ENCODE results near the gene C4orf36. TPM values are rescaled to one million over a fixed set of nuclear protein-coding genes. Genes with fewer than 3 reads are reported as not detected.

The C4orf36 gene
- total RNA-seq, 1 experiment from 2014 or later, result 0.49 TPM

DNA sequence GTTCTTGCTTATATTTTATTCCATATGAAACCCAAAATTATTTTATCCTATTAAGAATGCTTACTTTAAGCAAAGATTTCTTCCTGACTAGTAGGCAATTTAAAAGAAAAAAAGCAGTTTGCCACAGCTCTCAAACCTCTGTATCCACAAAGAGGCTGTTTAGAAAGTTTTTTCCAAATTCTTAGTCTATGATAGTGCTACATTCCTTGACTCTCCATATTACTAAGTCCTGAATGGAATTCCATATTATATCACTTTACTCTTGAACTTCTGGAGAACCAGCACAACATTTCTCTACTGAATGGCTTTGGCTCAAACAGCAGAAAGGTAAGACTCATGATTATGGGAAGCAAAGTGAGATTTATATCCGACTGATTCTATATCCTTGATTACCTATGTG is 51.4 kb downstream of the C4orf36 start:
- no peak for DNase-seq
- no peaks in the 10 kb centered on the region for H3K27me3 ChIP-seq

GRCh38 chr4:86837691-86838503 is 54.3 kb downstream of the C4orf36 start:
- Histone ChIP-seq H3K36me3 (no peaks in the 10 kb centered on the region), H3K27me3 (no peaks in the 10 kb centered on the region), H3K4me3 (no peak overlapping the region), H3K9me3 (no peaks in the 10 kb centered on the region)
- no peak for DNase-seq

More for the DNA sequence above, 51.4 kb downstream of the C4orf36 start:
- no peaks in the 10 kb centered on the region for H3K36me3 ChIP-seq
- H3K9me3 ChIP-seq, result no peaks in the 10 kb centered on the region
- H3K4me3 ChIP-seq, result no peak overlapping the region

DNA sequence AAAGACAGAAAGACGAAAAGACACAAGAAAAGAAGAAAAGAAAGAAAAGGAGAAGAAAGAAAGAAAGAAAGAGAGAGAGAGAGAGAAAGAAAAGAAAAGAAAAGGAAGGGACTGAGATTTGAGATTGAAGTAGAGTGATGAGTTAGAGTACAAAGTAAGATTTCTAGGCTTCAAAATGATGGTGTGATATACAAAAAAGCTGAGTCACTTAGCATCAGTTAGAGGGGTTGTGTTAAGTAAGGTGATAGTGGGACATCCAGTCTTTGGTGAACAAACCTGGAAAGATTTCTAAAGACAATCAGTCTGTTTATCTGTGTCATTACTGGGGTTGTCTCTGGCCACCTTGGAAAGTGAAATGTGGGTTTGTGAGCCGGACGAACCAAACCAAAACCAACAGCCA is 56.5 kb downstream of the C4orf36 start:
- Histone ChIP-seq H3K4me3 (no peak overlapping the region), H3K27me3 (no peaks in the 10 kb centered on the region), H3K36me3 (no peaks in the 10 kb centered on the region), H3K9me3 (no peaks in the 10 kb centered on the region)
- no peak for DNase-seq

DNA sequence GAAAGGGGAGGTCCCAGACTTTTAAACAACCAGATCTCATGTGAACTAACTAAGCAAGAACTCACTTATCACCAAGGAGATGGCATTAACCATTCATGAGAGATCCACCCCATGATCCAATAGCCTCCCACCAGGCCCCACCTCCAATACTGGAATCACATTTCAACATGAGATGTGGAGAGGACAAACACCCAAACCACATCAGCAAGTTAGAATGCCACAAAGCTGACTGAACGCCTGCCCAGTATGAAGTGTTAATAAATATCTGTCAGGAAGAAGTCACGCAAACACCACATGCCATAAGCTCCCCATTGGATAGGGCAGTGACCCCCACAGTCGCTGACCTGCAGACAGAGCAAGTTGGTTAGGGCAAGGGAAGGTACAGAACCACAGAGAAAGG is 57.3 kb downstream of the C4orf36 start:
- Histone ChIP-seq H3K9me3 (no peaks in the 10 kb centered on the region), H3K4me3 (no peak overlapping the region), H3K27me3 (no peaks in the 10 kb centered on the region), H3K36me3 (no peaks in the 10 kb centered on the region)
- DNase-seq, result peak; percentile 26

- no peaks in the 10 kb centered on the region for H3K9me3 ChIP-seq
- no peaks in the 10 kb centered on the region for H3K27me3 ChIP-seq
- DNase-seq, result no peak
- no peaks in the 10 kb centered on the region for H3K36me3 ChIP-seq
- no peak overlapping the region for H3K4me3 ChIP-seq
Measured at GRCh38 chr4:86833615-86834014, 58.6 kb downstream of the C4orf36 start.

- Histone ChIP-seq H3K27me3 (no peaks in the 10 kb centered on the region), H3K4me3 (no peak overlapping the region), H3K36me3 (no peaks in the 10 kb centered on the region), H3K9me3 (no peaks in the 10 kb centered on the region)
- peak; percentile 76 for DNase-seq
Measured at GRCh38 chr4:86831262-86832130, 60.7 kb downstream of the C4orf36 start.

Other genes with a start within 250 kb of the C4orf36 start
- gene SLC10A6, start 43.0 kb downstream of the C4orf36 start, total RNA-seq (2014; rRNA removed; shearing (Covaris generic); ENCODE audit: low replicate concordance), result not detected in 2 replicates
- gene AFF1, start 42.6 kb upstream of the C4orf36 start, total RNA-seq (2014; rRNA removed; shearing (Covaris generic); ENCODE audit: low replicate concordance), result 0.47 and 1.1 TPM in 2 replicates